Measurements from ENCODE around the gene ATXN7L1.
A peak's percentile ranks its signal among the peaks of the same experiment; 100 is the strongest.

The ATXN7L1 gene

GRCh38 chr7:105880571-105881330 is 4.4 kb upstream of the ATXN7L1 start:
- H3K36me3 ChIP-seq: no peaks in the 10 kb centered on the region
- H3K4me3 ChIP-seq (ENCODE audit: low read depth in 1 of 2, low read length in 1 of 2): no peak overlapping the region
- peaks cover 61% of the 10 kb centered on the region for H3K27me3 ChIP-seq
- H3K27ac ChIP-seq: no peak overlapping the region
- H3K9me3 ChIP-seq: no peaks in the 10 kb centered on the region
- TF ChIP-seq, protein P1, sequence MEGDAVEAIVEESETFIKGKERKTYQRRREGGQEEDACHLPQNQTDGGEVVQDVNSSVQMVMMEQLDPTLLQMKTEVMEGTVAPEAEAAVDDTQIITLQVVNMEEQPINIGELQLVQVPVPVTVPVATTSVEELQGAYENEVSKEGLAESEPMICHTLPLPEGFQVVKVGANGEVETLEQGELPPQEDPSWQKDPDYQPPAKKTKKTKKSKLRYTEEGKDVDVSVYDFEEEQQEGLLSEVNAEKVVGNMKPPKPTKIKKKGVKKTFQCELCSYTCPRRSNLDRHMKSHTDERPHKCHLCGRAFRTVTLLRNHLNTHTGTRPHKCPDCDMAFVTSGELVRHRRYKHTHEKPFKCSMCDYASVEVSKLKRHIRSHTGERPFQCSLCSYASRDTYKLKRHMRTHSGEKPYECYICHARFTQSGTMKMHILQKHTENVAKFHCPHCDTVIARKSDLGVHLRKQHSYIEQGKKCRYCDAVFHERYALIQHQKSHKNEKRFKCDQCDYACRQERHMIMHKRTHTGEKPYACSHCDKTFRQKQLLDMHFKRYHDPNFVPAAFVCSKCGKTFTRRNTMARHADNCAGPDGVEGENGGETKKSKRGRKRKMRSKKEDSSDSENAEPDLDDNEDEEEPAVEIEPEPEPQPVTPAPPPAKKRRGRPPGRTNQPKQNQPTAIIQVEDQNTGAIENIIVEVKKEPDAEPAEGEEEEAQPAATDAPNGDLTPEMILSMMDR (IDR thresholded peaks at IDR 0.05): no peak
- H3K4me1 ChIP-seq (ENCODE audit: control insufficient read depth in 1 of 2, insufficient read depth in 1 of 2, low read depth in 1 of 2, low read length in 1 of 2): peaks cover 13% of the 10 kb centered on the region in 2 experiments

GRCh38 chr7:105879782-105880181 is 3.4 kb upstream of the ATXN7L1 start:
- TF ChIP-seq, protein P1 (IDR thresholded peaks at IDR 0.05): no peak
- Histone ChIP-seq H3K4me1 (ENCODE audit: control insufficient read depth in 1 of 2, insufficient read depth in 1 of 2, low read depth in 1 of 2, low read length in 1 of 2) (peaks cover 16 to 17% of the 10 kb centered on the region in 2 experiments), H3K27me3 (peaks cover 63% of the 10 kb centered on the region), H3K36me3 (no peaks in the 10 kb centered on the region), H3K27ac (no peak overlapping the region), H3K9me3 (no peaks in the 10 kb centered on the region), H3K4me3 (ENCODE audit: low read depth in 1 of 2, low read length in 1 of 2) (no peak overlapping the region)

- Histone ChIP-seq H3K4me1 (ENCODE audit: control insufficient read depth in 1 of 2, insufficient read depth in 1 of 2, low read depth in 1 of 2, low read length in 1 of 2) (peaks cover 16 to 17% of the 10 kb centered on the region in 2 experiments), H3K4me3 (ENCODE audit: low read depth in 1 of 2, low read length in 1 of 2) (no peak overlapping the region), H3K27ac (no peak overlapping the region), H3K27me3 (peaks cover 63% of the 10 kb centered on the region), H3K9me3 (no peaks in the 10 kb centered on the region), H3K36me3 (no peaks in the 10 kb centered on the region)
- TF ChIP-seq, protein P1 (IDR thresholded peaks at IDR 0.05): no peak
These were observed 2.6 kb upstream of the ATXN7L1 start for GRCh38 chr7:105878746-105879605.

- Histone ChIP-seq H3K27me3 (peaks cover 63% of the 10 kb centered on the region), H3K4me1 (ENCODE audit: control insufficient read depth in 1 of 2, insufficient read depth in 1 of 2, low read depth in 1 of 2, low read length in 1 of 2) (peaks cover 16 to 17% of the 10 kb centered on the region in 2 experiments), H3K36me3 (no peaks in the 10 kb centered on the region), H3K27ac (no peak overlapping the region), H3K9me3 (no peaks in the 10 kb centered on the region), H3K4me3 (ENCODE audit: low read depth in 1 of 2, low read length in 1 of 2) (no peak overlapping the region)
- TF ChIP-seq, protein P1 (IDR thresholded peaks at IDR 0.05): no peak
These were observed 1.3 kb upstream of the ATXN7L1 start for GRCh38 chr7:105877736-105878135.

GRCh38 chr7:105876964-105877601 is 684 bp upstream of the ATXN7L1 start:
- H3K27me3 ChIP-seq: peaks cover 63% of the 10 kb centered on the region
- no peak overlapping the region for H3K27ac ChIP-seq
- H3K4me3 ChIP-seq (ENCODE audit: low read depth in 1 of 2, low read length in 1 of 2): peak overlapping the region; percentile 64 to 73
- peaks cover 16 to 17% of the 10 kb centered on the region in 2 experiments for H3K4me1 ChIP-seq (ENCODE audit: control insufficient read depth in 1 of 2, insufficient read depth in 1 of 2, low read depth in 1 of 2, low read length in 1 of 2)
- TF ChIP-seq, protein P1 (IDR thresholded peaks at IDR 0.05): no peak
- H3K36me3 ChIP-seq: no peaks in the 10 kb centered on the region
- no peaks in the 10 kb centered on the region for H3K9me3 ChIP-seq
